HG03439 (cell line): ENCODE data around the gene TEAD4.
"Not testable (repeated sequence)": the region's sequence is repeated elsewhere in the genome, so short reads cannot be mapped to it uniquely, and the experiment has no call there.

Source experiments
- ATAC-seq: cut with Tn5 transposase; IDR thresholded peaks from one replicate; pipeline ENCODE4 v1.9.1; 2021; ENCODE audit warnings: mild to moderate bottlenecking, moderate library complexity; ENCODE audit not compliant: unreplicated experiment

Gene TEAD4

DNA sequence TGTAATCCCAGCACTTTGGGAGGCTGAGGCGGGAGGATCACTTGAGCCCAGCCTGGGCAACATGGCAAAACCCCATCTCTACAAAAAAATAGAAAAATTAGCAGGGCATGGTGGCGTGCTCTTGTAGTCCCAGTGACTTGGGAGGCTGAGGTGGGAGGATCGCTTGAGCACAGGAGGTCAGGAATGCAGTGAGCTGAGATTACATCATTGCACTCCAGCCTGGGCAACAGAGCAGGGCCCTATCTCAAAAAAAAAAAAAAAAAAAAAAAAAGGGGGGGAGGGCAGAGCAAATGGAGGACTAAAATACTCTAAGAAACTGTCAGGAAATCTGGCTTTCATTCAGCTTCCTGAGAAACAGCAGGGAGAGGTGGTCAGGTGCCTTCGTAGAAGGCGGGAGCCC is 86.3 kb downstream of the TEAD4 start:
- ATAC-seq, result no peak

DNA sequence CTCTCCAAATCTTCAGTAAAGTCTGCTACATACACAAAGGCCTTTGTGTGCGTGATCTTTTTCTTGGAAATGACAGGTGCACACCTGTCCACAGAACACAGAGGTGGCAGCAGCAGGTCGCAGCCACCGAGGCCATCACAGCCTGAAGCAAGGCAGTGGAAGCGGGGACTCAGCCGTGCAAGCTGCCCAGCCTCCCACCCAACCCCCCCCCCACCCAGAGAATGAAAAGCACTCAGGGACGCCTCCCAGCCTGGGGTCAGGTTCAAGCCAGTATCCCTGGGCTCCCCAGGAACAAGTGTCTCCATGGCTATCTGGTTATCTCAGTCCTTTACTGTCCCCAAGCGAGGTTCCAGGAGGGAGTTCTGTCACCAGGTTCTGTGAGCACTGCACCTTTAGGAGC is 86.8 kb downstream of the TEAD4 start:
- ATAC-seq, result no peak

DNA sequence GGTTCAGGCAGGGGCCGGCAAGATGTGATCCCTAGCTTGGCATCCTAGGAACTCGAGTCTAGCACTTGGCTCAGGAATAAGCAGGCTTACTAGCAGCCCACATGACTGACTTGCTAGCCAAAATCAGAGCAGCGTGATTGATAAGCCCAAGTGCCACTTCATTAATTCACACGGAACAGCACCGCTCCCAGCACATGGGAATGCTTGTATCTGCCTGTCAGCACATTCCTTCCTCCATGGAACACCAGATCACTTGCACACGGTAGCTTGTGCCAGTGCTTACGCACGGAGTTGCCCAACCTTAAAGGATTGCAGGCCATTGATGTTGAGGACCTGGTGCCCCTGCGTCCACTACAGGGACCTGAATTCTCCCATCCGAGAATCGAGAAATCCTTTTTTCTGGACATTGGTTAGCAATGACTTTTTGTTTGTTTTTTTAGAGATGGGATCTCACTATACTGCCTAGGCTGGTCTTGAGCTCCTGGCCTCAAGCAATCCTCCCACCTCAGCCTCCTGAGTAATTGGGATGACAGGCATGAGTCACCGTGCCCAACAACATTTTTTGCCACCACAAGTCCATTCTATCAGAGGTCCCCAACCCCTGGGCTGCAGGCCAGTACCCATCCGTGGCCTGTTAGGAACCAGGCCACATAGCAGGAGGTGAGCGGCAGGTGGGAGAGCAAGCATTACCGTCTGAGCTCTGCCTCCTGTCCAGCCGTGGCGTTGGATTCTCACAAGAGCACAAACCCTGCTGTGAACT is 87.4 kb downstream of the TEAD4 start:
- no peak for ATAC-seq

DNA sequence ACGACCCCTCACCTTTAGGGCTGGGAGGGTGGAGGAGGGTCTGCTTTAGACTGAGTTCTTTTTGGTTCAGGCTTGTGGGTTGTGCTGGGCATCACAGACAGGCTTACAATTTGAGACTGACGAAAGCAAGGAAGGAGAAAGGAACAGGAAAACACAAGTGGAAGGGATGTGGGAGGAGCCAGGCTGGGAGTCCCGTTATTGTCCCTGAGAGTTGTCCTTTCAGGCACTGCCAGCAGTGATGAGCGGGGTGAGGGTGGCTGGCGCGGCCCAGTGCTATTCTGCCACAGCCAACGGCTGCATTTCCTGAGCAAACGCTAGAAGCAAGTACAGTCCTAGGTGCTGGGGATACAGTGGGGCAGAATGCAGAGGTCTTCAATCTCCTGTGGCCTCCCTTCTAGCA is 88.8 kb downstream of the TEAD4 start:
- ATAC-seq, result no peak

DNA sequence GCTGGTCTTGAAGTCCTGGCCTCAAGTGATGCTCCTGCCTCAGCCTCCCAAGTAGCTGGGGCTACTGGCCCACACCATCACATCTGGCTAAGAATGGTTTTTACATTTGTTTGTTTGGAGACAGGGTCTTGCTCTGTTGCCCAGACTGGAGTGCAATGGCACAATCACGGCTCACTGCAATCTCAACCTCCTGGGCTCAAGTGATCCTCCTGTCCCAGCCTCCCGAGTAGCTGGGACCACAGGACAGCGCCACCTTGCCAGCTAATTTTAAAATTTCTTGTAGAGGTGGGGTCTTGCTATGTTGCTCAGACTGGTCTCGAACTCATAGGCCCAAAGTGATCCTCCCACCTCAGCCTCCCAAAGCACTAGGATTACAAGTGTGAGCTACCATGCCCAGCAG is 89.3 kb downstream of the TEAD4 start:
- ATAC-seq, result no peak

DNA sequence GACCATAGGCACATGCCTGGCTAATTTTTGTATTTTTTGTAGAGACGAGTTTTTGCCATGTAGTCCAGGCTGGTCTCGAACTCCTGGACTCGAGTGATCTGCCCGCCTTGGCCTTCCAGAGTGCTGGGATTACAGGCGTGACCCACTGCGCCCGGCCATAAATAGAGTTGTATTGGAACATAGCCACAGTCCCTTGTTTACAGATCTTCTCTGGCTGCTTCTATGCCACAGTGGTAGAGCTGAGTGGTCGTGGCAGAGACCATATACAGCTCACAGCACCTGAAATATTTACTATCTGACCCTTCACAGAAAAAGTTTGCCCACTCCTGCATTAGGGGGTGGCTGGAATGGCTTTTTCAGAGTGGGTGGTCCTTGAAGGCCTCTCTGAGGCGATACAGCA is 90.0 kb downstream of the TEAD4 start:
- ATAC-seq, result no peak

DNA sequence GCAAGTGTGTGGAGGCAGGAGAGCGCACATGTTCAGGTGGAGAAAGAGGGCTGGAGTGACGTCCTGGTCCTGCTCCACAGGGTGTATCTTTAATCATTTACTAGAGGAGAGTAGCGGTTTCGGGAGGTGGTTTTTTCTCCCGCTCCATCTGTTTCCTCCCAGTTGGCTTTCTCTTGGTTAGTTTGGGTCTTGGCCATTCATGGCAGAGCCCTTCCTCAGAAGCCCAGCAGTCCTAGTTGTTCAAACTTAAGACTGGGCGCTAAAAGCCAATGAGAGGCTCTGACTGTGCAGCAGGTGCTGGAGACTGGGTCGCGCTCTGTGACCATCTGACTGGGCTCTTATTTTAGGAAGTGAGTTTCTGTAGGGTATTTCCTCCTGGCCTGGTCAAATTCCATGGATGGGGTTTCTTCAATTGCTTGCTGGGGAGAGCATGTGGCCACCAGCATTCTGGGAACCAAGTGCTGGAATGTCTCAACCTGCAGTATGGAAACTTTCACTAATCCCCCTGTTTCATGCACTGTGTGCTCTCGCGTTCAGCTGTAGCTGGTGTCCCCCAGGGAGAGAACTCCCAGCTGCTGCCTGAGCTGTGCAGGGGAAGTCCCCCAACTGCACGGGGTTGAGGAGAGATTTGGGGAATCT is 90.5 kb downstream of the TEAD4 start:
- ATAC-seq, result no peak

DNA sequence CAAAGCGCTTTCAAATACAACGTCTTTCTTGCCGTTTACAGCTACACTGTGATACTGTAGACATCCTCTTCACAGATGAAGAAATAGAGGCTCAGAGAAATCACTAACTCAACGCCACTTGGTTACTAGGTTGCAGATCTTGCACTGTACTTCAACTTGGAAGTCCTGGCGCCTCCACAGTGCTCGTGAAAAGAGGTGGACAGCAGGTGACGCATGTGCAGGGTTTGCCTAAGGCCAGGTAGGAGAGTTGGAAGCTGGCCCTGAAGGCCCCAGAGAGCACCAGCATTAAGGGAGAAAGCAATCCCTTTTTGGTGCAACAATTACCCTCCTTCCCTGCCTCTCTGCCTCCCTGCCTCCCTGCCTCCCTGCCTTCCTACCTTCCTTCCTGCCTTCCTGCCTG is 95.2 kb downstream of the TEAD4 start:
- no peak for ATAC-seq

DNA sequence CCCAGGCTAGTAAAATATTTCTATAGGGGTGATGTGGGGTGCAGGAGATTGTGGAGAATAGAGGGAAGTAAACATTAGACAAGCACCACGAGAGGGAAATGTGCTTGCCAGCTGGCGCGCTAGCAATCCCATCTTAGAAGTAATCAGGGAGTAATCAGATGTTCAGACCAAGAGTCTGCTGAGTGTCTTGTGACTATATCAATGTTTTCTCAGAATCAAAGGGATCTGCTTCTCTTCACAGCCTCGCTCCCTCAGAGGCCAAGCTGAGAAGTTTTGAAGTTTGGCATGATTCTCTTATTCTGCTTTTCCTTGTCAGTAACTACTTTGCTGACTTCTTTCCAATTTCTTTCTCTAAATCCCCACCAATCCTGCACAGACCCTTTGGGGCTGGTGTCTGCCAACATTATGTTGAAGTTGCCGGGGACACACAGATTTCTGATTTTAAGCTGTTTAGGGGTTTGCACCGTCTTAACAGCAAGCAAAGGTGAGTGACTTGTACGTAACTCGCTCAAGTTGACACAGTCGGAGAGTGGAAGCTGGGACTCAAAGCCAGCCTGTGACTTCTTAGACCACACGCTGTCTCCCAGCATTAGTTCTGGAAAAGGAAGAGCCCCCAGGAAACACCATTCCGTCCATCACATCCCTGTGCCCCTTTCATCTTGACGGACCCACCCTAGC is 96.0 kb downstream of the TEAD4 start:
- no peak for ATAC-seq

DNA sequence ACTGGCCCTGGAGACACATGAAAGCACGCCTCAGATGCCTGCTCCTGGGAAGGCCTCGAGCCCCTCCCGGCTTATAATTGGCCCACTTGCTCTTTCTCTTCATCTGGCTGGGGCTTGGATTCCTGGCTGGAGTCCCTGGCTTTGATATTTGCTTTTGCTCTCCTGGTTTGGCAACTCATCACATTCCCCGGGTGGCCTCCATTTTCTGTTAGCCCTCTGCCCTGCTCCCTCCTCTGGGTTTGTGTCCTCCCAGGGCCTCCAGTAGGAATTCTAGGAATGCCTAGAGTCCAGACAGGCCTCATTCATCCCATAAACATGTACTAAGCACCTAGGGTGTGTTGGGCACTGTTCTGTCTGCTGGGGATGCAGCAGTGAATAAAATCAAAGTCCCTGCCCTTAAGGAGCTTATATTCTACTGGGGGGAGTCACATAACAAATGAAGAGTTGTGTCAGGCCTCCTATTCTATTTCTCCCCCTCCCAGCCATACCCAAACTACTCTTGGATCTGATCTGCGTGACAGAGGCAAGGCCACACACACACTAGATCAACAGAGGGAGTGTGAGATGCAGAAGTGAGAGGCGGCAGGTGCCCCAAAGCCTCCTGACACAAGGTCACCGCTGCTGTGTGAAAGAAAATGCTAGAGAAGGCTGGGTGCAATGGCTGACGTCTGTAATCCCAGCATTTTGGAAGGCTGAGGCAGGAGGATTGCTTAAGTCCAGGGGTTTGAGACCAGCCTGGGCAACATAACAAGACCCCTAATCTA is 96.7 kb downstream of the TEAD4 start:
- no peak for ATAC-seq

DNA sequence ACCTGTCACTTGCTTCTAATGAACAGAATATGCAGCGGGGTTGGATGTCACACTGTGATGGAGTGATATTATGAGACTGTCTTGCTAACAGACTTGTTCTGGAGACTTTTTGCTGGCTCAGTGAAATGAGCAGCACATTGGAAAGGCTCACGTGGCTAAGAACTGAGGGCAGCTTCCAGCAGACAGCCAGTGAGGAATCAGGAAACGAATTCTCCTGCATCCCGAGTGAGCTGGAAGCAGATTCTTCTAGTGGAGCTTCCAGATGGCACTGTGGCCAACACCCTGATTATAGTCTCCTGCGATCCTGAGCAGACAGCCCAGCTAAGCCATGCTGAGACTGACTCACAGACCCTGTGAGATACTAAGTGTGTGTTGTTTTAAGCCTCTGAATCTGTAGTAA is 101.9 kb downstream of the TEAD4 start:
- ATAC-seq, result no peak

DNA sequence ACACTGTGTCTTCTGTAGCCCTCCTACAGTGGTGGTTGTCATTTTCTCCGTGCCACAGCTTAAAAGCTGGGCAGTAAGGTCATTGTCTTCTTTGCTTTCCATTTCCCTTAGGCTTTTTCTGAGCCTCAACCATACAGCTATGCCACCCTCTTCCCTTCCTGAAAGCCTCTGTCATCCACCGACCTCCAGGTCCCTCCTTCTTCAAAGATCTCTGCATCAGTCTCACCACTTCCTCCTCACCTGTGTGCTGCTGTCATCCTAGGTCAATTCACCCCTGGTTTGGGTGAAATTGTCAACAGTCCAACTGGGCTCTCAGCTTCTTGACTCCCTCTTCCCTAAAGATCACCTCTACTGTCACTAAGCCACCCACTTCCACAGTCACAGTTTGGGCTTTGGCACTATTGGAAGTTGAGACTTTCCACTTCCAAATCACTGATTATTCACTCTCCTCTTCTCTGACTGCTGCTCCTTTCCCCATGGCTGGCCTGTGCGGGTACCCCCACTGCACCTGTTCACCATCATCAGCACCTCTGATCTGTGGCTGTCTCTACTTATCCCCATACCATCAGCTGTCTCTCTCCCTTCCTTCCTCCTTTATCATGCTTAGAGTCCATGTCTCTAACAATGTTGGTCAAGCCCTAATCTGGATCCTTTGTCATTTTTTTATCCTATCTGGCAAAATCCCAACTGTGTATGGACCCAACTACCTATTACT is 102.5 kb downstream of the TEAD4 start:
- no peak for ATAC-seq

DNA sequence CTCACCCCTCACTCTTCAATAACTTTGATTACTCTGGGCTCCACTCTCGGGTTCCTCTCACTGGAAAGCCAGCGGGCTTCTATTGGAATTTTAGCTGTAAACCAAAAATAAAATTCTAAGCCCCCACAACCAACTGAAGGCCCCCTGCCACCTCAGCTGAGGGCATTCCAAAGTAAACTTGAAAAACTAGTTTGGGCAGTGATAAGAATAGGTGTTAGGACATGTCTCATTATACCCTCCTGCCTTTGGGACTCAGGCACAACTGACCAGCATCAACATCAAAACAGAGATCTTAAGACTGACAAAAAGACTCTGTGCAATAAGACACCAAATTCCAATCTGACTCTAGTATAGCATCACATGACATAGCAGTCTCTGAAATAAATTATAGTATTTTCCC is 106.1 kb downstream of the TEAD4 start:
- no peak for ATAC-seq

DNA sequence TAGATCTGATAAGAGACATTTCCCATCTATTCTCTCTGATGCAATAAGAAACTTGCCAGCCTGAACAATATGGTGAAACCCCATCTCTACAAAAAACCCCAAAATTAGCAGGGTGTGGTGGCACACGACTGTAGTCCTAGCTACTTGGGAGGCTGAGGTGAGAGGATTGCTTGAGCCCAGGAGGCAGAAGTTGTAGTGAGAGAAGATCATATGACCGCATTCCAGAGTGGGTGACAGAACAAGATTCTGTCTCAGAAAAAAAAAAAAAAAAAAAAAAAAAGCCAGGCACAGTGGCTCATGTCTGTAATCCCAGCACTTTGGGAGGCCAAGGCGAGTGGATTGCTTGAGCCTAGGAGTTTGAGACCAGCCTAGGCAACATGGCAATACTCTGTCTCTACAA is 106.6 kb downstream of the TEAD4 start:
- not testable (repeated sequence) for ATAC-seq

DNA sequence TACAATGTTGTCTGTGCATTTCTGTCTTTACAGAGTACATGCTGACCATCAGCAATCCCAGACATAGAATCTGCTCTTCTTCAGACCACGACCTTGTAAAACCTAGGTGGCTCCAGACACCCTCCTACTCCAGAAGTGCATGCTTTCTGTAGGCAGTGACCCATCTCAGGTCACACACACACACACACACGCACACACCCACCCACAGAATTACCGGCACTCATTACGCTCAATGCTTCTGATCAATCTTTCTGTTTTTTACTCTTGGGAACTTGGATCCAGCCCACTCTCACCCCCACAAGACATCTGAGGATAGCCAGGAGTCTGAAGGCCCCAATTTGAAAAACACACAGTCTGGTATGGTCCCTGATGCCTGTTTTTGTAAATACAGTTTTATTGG is 110.5 kb downstream of the TEAD4 start:
- ATAC-seq, result no peak

DNA sequence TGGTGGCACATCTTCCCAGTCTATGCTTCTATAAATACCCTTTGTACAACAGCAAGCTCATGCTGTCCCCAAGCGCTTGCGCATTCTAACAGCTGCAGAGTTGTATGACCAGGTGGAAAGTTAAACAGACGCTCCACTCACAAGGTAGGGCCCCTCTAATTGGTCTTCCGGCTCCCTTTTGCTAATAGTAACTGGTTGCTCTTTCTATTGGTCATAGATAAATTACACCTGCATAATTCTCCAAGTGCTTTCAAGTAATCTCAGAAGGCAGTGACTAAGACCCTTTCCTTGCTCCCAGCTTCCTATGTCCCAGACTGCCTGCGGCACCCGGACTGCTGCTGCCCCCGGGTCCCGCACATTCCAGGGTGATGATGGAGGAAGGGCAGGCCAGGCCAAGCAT is 111.9 kb downstream of the TEAD4 start:
- no peak for ATAC-seq

DNA sequence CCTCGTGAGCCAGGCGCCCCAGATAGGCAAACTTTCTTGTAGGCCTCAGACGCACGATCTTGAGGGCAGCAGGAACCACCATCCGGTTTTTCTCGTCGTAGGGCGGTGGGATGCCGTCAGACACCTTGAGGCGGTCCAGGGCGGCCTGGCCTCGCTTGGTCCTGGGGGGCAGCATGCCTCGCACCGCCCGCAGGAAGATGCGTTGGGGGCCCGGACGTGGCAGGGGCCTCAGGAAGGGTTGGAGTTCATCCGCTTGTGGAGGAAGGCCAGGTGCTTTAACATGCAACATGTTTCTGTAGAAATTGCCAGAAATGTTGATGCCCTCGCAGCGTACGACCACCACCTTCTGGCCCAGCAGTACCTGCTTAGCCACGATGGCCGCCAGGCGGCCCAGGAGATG is 112.5 kb downstream of the TEAD4 start:
- ATAC-seq, result no peak

DNA sequence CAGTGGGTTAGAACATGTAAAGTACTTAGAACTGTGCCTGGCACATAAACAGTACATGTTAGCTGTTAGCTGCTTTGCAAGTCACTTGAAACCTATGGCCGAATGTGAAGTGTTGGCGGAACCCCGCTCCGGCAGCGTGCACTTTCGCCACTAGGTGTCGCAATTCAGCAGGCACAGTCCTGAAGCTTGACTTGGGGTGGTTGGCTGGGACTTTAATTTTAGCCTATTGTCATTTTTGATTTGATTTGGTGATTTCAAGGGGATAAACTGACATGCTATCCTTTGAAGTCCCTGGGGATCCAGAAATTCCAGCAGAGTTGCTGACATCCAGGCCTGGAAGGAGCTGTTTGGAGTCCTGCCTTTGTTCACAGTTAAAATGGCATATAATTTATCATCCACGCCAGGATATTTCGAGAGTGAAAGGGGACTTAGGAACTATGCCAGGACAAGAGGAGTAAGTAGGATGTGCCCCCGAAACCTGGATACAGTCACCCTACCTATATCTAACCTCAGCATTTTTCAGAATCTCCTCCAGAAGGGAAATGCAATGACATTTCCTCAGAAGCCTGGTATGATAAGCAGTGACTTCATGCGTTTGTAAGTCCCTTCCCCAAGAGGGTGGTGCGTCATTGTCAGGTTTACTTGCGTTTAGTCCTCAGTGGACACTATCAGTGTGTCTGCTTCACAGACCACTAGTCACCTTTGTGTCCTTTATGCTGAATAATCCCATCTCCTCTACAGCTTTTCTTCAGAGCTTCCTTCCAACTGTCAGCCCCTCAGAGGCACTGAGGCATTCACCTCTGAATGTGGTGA is 114.4 kb downstream of the TEAD4 start:
- no peak for ATAC-seq

DNA sequence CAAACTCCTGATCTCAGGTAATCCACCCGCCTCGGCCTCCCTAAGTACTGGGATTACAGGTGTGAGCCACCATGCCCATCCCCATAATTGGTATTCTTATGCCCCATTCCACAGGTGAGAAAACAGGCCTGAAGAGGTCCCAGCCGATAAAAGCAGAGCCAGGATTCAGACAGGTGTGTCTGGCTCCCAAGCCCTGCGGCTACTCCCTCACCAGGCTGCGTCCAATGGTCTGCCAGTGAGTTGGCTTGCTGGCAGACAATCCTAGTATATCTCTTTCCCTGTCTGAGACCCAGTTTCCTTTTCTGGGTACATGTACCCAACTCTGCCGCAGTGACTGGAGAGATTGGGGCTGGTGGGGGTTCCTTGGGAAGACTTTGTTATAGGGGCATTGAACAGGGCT is 116.1 kb downstream of the TEAD4 start:
- ATAC-seq, result no peak
